Fibroblast of pulmonary artery (primary cell): ENCODE measurements around the gene CACNA2D1.
A peak's percentile ranks its signal among the peaks of the same experiment; 100 is the strongest.
"Not testable (repeated sequence)": the region's sequence is repeated elsewhere in the genome, so short reads cannot be mapped to it uniquely, and the experiment has no call there.

ENCODE experiments used
- DNase-seq: peaks from one replicate; pipeline ENCODE4 v3.0.0-alpha.2; 2010; ENCODE audit warnings: low read depth
- H3K4me3 ChIP-seq: replicated peaks from 2 replicates; pipeline ENCODE4 v1.5.1; 2011; ENCODE audit warnings: low read depth, mild to moderate bottlenecking, control low read depth, low read length, moderate library complexity
- TF ChIP-seq, protein P1 (sequence below): IDR thresholded peaks from 2 replicates; pipeline ENCODE4 v1.5.1; 2011; ENCODE audit warnings: mild to moderate bottlenecking, control low read depth, low read length, inconsistent platforms; ENCODE audit errors: missing control alignments

The CACNA2D1 gene

DNA sequence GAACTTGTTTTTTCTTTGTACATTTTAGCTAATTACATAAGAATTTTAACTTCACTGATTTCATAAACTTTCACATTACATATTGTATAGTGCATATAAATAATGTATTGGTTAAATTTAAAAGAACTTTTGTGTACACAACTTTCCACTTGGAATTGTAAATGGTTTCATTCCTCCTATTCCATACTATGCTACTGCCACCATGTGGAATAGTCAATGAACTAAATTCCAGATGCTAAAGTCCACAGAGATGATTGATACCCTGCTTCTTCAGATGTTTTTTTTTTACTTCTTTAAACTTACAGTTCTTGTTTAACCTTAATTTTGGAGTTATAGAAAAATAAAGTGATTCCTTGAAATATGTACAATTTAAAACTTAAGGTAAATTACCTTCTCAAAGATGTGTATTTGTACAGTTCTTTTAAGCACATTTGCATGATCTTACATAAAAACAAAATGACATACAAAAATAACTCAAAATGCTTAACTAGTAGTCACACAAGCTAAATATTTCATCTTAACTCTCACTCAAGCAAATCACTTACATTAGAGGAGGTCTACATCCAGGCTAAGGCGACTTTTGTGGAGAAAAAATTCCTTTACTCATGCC is 426.1 kb downstream of the CACNA2D1 start:
- peak; percentile 75 for DNase-seq
- no peak overlapping the region for H3K4me3 ChIP-seq
- TF ChIP-seq, protein P1, sequence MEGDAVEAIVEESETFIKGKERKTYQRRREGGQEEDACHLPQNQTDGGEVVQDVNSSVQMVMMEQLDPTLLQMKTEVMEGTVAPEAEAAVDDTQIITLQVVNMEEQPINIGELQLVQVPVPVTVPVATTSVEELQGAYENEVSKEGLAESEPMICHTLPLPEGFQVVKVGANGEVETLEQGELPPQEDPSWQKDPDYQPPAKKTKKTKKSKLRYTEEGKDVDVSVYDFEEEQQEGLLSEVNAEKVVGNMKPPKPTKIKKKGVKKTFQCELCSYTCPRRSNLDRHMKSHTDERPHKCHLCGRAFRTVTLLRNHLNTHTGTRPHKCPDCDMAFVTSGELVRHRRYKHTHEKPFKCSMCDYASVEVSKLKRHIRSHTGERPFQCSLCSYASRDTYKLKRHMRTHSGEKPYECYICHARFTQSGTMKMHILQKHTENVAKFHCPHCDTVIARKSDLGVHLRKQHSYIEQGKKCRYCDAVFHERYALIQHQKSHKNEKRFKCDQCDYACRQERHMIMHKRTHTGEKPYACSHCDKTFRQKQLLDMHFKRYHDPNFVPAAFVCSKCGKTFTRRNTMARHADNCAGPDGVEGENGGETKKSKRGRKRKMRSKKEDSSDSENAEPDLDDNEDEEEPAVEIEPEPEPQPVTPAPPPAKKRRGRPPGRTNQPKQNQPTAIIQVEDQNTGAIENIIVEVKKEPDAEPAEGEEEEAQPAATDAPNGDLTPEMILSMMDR = peak; percentile 71

DNA sequence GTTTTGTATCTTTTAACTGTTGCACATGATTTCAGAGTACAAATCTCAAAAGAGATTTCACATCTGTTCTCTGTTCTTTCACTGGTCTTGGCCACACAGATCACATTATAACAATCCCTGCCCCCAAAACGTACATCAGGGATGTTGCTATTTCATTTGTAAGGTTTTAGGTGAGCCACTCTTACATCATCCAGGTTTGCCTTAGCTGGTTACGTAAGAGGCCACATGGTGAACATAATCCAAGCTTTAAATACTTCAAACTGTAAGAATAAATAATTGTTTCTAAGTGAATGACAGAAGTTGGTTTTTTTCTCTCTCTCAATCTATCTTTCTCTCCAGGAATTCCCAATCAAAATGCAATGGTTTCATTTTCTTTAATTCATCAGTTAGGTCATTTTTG is 427.8 kb downstream of the CACNA2D1 start:
- no peak overlapping the region for H3K4me3 ChIP-seq
- TF ChIP-seq, protein P1 = no peak
- no peak for DNase-seq

DNA sequence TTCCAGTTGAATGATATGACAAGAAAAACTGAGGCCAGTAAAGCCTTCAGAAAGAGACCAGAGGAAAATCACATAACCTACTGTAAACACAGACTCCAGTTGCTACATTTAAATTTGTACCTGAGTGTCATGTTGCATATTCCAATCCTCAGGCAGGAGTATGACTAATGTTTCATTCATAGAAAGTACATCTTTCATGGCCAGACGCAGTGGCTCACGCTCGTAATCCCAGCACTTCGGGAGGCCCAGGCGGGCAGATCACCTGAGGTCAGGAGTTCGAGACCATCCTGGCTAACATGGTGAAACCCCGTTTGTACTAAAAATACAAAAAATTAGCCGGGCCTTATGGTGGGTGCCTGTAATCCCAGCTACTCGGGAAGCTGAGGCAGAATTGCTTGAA is 429.0 kb downstream of the CACNA2D1 start:
- not testable (repeated sequence) for H3K4me3 ChIP-seq, DNase-seq

DNA sequence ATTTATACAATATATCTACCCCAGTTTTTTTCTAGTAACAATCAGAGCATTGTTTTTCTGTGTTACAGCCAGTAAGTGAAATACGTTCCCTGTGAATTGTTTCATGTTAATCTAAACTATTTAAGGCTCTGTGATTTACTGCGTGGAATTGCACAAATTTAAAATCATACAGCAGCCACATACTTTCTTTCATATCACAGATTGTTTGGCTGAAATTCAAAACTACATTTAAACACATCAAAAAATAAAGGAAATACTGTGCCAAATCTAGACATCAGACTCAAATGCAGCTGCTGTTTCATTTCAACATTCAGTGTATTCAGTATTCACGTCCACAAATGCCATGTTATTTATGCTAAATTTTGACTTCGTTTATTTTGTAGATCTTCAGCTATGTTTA is 431.1 kb downstream of the CACNA2D1 start:
- TF ChIP-seq, protein P1 = no peak
- peak overlapping the region; percentile 10 for H3K4me3 ChIP-seq
- peak; percentile 74 for DNase-seq

DNA sequence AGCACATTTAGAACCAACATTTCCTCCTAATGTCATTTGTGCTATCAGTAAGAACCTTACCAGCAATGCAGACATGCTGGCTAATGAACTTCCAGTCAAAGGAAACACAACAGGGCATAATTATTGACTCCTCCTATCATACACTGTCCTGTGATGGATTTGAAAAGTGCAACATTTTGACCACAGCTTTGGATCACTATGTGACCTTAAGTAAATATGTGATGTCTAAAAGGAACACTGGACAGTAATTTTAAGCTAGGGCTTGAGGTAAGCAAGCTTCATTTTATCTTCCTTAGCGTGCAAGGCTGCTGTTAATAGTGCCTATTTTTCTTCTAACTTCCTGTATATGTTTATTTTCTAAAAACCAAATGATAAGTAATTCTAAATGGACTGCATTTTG is 433.2 kb downstream of the CACNA2D1 start:
- TF ChIP-seq, protein P1 = no peak
- DNase-seq = no peak
- no peak overlapping the region for H3K4me3 ChIP-seq

DNA sequence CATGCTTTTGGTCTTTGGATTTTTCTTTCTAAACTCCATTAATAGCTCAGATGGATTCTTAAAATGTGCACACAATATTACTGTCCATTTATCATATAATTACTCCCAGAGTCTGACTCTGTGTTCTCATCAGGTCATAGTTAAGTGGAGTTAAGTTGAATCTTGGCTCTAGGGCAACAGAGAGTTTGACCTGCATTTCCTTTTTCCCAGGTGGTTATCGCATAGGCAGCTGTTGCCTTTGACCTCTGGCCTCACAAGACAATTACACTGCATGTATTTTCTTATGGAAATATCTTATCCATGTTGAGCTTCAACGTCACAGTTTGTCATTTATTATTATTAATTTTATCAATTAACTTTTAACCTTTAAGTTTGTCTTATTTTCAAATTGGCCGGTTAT is 436.3 kb downstream of the CACNA2D1 start:
- no peak overlapping the region for H3K4me3 ChIP-seq
- DNase-seq = no peak
- TF ChIP-seq, protein P1 = no peak

DNA sequence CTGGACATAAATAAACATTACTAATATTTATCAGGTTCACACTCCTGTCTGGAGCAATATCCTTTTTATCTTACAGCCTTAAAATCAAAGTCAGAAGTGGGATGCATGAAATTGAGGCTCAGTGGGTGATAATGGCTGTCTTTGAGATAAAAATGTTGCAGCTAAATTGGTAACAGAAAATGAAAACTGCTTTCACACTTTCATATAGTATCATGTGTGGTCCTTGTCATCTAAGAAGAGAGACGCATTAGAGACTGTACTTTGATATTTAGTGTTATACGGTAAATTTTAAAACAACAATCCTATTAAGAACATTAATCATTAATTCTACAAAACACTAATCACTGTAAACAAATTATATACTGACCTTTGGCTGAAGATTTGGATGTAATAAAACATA is 438.5 kb downstream of the CACNA2D1 start:
- TF ChIP-seq, protein P1 = no peak
- no peak overlapping the region for H3K4me3 ChIP-seq
- DNase-seq = no peak
